DMS 273 (cell line): Measurements from ENCODE around the gene DGKE.

ENCODE experiments used
- DNase-seq: peaks from one replicate; lab custom pipeline; 2025; ENCODE audit not compliant: unreplicated experiment; lab: John Stamatoyannopoulos, UW

DGKE gene

GRCh38 chr17:56812901-56813388 is 21.0 kb upstream of the DGKE start:
- peak; percentile 87 for DNase-seq

- no peak for DNase-seq
Observed at GRCh38 chr17:56815711-56816110, 18.2 kb upstream of the DGKE start.

GRCh38 chr17:56817066-56817465 is 16.9 kb upstream of the DGKE start:
- no peak for DNase-seq

- DNase-seq = no peak
Observed at GRCh38 chr17:56819030-56819429, 14.9 kb upstream of the DGKE start.

GRCh38 chr17:56819431-56820145 is 14.4 kb upstream of the DGKE start:
- peak; percentile 93 for DNase-seq

GRCh38 chr17:56820207-56820606 is 13.7 kb upstream of the DGKE start:
- no peak for DNase-seq

- DNase-seq = no peak
Observed at GRCh38 chr17:56821847-56822534, 12.0 kb upstream of the DGKE start.

GRCh38 chr17:56822725-56823124 is 11.2 kb upstream of the DGKE start:
- no peak for DNase-seq

GRCh38 chr17:56823848-56824247 is 10.1 kb upstream of the DGKE start:
- DNase-seq = no peak

- no peak for DNase-seq
Observed at GRCh38 chr17:56824503-56824902, 9.4 kb upstream of the DGKE start.

- DNase-seq = peak; percentile 39
Observed at GRCh38 chr17:56826611-56827414, 7.1 kb upstream of the DGKE start.

GRCh38 chr17:56830726-56831368 is 3.1 kb upstream of the DGKE start:
- peak; percentile 71 for DNase-seq

GRCh38 chr17:56831369-56832095 is 2.4 kb upstream of the DGKE start:
- DNase-seq = no peak

GRCh38 chr17:56832446-56832845 is 1.5 kb upstream of the DGKE start:
- DNase-seq = peak; percentile 39

GRCh38 chr17:56833057-56833808 is 718 bp upstream of the DGKE start:
- peak; percentile 96 for DNase-seq

GRCh38 chr17:56834380-56835263 is 671 bp downstream of the DGKE start:
- DNase-seq = peak; percentile 74

GRCh38 chr17:56835264-56835585 is 1.3 kb downstream of the DGKE start:
- DNase-seq = peak; percentile 56

- no peak for DNase-seq
Observed at GRCh38 chr17:56838687-56839086, 4.7 kb downstream of the DGKE start.

- no peak for DNase-seq
Observed at GRCh38 chr17:56842577-56842976, 8.6 kb downstream of the DGKE start.
